GM15510 (cell line): ENCODE measurements around the gene FASN.

Experiments
- POLR2A ChIP-seq: IDR thresholded peaks from 3 replicates; pipeline ENCODE4 v1.6.1; 2011; ENCODE audit warnings: borderline replicate concordance; ENCODE audit not compliant: insufficient read length; ENCODE audit errors: extremely low read depth

Gene FASN

DNA sequence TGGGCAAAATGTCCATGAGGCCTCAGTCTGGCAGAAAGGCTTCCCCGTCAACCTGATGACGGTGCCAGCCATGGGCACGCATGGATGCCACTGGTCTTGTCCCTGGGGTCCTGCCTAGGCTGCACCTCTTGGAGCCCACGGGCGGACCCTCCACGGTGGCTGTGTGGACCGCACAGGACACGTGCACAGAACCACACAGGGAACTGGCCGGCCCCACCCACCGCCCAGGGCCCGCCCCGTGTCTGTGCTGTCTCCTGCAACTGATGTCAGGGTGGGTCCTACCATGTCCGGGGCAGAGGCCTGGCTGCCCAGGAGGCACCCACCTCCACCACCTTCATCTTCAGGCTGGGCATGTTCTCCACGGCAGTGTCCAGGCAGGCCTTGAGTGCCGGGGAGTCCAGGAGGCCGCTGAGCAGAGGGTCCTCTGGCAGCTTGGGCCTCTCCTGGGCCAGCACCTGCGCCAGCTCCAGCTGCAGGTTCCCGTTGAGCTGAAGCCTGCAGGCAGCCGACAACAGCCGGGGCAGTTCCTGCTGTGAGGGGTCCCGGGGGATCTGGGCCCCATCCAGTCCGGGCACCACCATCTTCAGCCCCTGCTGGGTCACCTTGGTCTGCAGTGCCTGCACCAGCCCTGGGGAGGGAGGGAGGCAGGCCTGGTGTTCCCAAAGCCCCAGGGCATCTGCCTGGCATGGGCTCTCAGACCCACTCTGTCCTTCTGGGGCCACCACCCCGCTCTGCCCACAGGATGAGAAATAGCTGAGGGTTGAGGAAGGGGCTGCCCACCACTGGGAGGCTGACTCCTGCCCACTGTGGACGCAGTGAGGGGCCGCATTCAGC is 11.9 kb downstream of the FASN start:
- no peak for TF ChIP-seq POLR2A

GRCh38 chr17:82085031-82085861 is 12.8 kb downstream of the FASN start:
- peak; percentile 18 for TF ChIP-seq POLR2A

DNA sequence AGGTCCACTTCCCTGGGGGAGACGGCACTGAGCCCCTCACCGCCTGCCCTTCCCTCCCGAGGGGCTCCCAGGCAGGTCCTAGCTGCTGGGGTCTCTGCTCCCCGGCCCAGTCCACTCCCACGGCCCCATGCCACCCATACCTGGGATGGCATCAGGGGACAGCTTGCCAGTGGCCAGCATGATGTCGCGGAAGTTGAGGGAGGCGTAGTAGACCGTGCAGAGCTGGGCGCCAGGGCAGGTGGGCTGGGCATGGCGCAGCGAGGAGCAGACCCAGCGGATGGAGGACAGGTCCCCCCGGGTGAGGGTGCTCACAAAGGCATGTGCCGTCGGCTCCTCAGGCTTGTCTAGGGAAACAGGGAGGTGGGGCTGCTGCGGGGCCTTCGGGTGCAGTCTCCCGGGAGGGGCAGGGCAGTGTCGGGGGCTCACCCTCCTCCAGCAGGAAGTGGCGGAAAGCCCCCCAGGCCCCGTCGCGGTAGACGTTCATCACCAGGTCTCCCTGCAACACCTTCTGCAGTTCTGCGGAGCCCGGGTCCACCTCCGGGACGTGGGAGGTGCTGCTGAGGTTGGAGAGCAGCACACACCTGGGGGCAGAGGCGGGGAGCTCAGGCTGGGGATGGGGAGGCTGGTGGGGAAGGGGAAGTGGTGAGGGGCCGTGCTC is 13.5 kb downstream of the FASN start:
- TF ChIP-seq POLR2A: no peak

DNA sequence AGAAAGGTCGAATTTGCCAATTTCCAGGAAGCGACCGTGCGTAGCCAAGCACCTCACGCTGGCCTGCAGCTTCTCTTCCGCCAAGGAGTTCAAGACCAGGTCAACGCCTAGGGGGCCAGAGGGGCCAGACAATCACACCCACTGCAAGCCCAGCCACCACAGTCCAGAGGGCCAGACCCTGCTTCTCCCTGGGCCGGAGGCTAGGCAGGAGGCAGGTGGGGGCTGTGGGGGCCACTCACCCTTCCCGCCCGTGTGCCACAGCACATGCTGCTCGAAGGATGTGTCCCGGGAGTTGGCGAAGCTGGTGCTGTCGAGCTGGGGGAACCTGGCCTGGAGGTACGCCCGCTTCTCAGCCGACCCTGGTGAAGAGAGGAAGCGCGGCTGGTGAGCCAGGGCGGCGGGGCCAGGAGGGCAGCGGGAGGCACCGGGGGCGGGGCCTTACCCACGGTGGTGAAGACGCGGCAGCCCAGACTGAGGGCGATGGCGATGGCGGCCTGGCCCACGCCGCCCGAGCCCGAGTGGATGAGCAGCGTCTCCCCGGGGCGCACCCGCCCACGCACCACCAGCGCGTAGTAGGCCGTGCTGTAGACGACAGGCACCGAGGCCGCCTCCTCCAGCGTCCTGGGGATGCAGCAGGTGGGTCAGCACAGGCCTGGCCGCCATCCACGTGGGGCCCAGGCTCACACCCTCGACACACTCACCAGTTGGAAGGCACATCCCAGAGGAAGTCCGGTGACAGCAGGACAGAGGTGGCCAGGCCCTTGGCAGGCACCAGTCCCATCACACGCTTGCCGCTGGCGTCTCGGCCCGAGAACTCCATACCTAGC is 14.3 kb downstream of the FASN start:
- peak; percentile 13 for TF ChIP-seq POLR2A

DNA sequence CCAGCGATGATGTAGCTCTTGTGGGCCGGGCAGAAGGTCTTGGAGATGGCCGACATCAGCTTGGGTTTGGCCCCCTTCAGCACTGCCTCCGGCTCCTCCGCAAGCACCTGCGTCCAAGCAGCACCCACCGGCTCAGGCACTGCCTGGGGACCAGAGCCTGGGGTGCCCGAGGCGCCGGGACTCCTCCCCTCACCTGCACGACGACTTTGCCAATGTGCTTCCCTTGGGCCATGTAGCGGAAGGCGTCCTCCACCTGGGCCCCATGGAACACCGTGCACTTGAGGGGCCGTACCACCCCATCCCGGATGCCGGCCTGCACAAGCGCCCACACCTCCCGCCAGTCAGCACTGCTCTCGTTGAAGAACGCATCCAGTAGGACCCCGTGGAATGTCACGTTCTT is 15.0 kb downstream of the FASN start:
- TF ChIP-seq POLR2A: no peak

DNA sequence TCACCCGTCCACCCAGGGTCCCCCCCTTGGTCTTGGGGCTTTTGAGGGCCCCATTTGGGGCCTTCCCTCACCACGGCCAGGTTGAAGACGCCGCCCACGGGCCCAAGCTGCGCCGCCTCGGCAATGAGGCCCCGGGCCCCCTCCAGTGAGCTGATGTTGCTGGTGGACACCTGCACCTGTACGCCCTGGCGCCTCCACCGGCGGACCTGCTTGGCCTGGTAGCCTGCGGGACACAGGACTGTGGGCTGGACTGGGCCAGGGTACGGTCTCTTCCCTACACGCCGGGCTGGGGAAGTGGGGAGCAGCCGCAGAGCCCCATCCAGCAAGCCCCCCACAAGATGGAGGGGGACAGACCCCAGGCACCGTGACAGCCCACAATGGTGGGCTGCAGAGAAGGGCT is 15.6 kb downstream of the FASN start:
- TF ChIP-seq POLR2A: no peak

DNA sequence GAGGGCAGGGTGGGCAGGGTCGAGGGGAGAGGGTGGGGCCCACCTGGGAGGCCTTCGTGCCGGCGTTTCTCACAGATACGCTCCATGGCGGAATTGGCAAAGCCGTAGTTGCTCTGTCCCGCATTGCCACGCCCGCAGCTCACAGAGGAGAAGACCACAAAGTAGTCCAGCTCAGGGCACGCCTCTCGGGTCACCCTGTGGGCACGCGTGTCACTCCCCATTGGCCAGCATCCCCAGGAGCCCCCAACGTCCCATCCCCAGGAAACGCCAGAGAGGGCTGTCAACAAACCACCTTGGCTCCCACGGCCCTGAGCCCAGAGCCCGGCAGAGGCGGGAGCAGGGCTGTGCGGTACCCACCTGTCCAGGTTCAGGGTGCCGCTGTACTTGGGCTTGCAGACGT is 16.1 kb downstream of the FASN start:
- no peak for TF ChIP-seq POLR2A

GRCh38 chr17:82081546-82081945 is 16.5 kb downstream of the FASN start:
- TF ChIP-seq POLR2A: no peak

DNA sequence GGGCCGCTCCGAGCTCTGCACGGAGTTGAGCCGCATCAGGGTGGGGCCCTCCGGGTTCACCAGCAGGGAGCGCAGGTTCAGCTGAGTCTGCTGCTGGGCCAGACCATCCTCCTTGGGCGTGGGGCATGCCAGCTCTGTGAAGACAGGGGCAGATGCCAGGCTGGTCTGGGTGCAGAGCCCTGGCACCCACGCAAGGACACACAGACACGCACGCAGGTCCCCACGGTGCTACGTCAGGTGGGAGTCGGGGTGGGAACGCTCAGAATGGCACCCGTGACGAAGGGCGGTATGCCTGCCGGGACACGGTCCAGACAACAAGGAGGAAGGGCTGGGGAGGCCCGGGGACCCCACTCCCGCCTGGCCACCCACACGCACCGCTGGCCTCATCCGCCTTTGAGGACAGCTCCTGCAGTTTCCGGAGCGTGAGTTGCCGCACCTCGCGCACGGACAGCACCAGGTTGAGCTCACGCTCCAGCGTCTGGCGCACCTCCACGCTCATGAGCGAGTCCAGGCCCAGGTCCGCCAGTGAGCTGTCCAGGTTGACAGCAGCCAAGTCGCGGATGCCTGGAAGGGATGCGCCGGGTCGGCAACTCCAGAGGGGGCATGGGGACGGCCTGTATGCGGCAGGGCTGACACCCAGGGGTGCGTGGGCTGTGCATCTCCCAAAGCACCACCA is 17.1 kb downstream of the FASN start:
- no peak for TF ChIP-seq POLR2A

- no peak for TF ChIP-seq POLR2A
Measured at GRCh38 chr17:82080048-82080788, 17.8 kb downstream of the FASN start.

- no peak for TF ChIP-seq POLR2A
Measured at GRCh38 chr17:82079001-82079677, 18.9 kb downstream of the FASN start.

GRCh38 chr17:82078433-82078832 is 19.6 kb downstream of the FASN start:
- TF ChIP-seq POLR2A: no peak
